CD14-positive monocyte (primary cell): Measurements from ENCODE around the gene CDC34. TPM values are rescaled to one million over a fixed set of nuclear protein-coding genes. Genes with fewer than 3 reads are reported as not detected.
"Not testable (repeated sequence)": the region's sequence is repeated elsewhere in the genome, so short reads cannot be mapped to it uniquely, and the experiment has no call there.

ENCODE experiments used
- DNase-seq, 3 donors: peaks; one replicate each; pipeline ENCODE4 v3.0.0-alpha.2; 2011 to 2022
- H2AFZ ChIP-seq: 2 replicates; pipeline ENCODE4 v1.6.0; 2012; ENCODE audit warnings: mild to moderate bottlenecking, low read depth, low read length, inconsistent platforms; ENCODE audit not compliant: insufficient read depth, poor library complexity, severe bottlenecking
- H3K27ac ChIP-seq, 2 donors: 1 replicate in 1 of 2; 2 replicates in 1 of 2; pipeline ENCODE4 v1.5.1; 2012 to 2013; ENCODE audit warnings: low read length in 2 of 2, control low read depth in 1 of 2, inconsistent platforms in 1 of 2, low read depth in 1 of 2, mild to moderate bottlenecking in 1 of 2
- H3K27me3 ChIP-seq, 2 donors: one replicate each; pipeline versions ENCODE4 v1.6.0 to v1.6.1; 2011 to 2013; ENCODE audit warnings: low read length in 2 of 2; ENCODE audit not compliant: control insufficient read depth in 2 of 2, insufficient read depth in 2 of 2
- H3K36me3 ChIP-seq, 2 donors: replicated peaks in 1 of 2; 1 replicate in 1 of 2; 2 replicates in 1 of 2; pipeline versions ENCODE4 v1.5.1 to v1.6.1; 2012 to 2013; ENCODE audit warnings: low read length in 2 of 2, control low read depth in 1 of 2, inconsistent platforms in 1 of 2, mild to moderate bottlenecking in 1 of 2; ENCODE audit not compliant: insufficient read depth in 2 of 2, control insufficient read depth in 1 of 2
- H3K4me1 ChIP-seq, 2 donors: 1 replicate in 1 of 2; 2 replicates in 1 of 2; pipeline versions ENCODE4 v1.5.1 to v1.6.1; 2012 to 2013; ENCODE audit warnings: low read length in 2 of 2, control low read depth in 1 of 2, inconsistent platforms in 1 of 2, mild to moderate bottlenecking in 1 of 2, moderate library complexity in 1 of 2; ENCODE audit not compliant: insufficient read depth in 2 of 2, control insufficient read depth in 1 of 2
- H3K4me2 ChIP-seq: replicated peaks from 2 replicates; pipeline ENCODE3; 2012; ENCODE audit warnings: low read length, moderate library complexity, mild to moderate bottlenecking; ENCODE audit not compliant: poor library complexity, severe bottlenecking; ENCODE audit errors: extremely low read depth
- H3K4me3 ChIP-seq, 3 experiments: fragments of 200-600 bp in 1 of 3; sonication (generic) in 1 of 3; replicated peaks in 1 of 3; 1 replicate in 2 of 3; 2 replicates in 1 of 3; pipeline ENCODE4 v1.5.1; 2011 to 2013; ENCODE audit warnings: low read length in 3 of 3, mild to moderate bottlenecking in 3 of 3, control low read depth in 2 of 3, low read depth in 2 of 3, inconsistent platforms in 1 of 3, moderate library complexity in 1 of 3
- H3K79me2 ChIP-seq: 2 replicates; pipeline ENCODE4 v1.6.0; 2012; ENCODE audit warnings: mild to moderate bottlenecking, control low read depth, inconsistent platforms, low read length, moderate library complexity; ENCODE audit not compliant: insufficient read depth
- H3K9ac ChIP-seq: 2 replicates; pipeline ENCODE4 v1.6.0; 2017; ENCODE audit warnings: low read length, mild to moderate bottlenecking; ENCODE audit not compliant: insufficient read depth, poor library complexity, severe bottlenecking
- H3K9me3 ChIP-seq, 2 donors: replicated peaks in 1 of 2; 1 replicate in 1 of 2; 2 replicates in 1 of 2; pipeline versions ENCODE4 v1.5.1 to v1.6.1; 2012 to 2013; ENCODE audit warnings: low read length in 2 of 2, control low read depth in 1 of 2; ENCODE audit not compliant: control insufficient read depth in 1 of 2, insufficient read depth in 1 of 2
- H4K20me1 ChIP-seq: 2 replicates; pipeline ENCODE4 v1.6.0; 2012; ENCODE audit warnings: mild to moderate bottlenecking, low read length, control low read depth, moderate library complexity; ENCODE audit not compliant: insufficient read depth
- H3K27ac Mint-ChIP-seq, 7 donors: one replicate each; pipeline ENCODE4 v1.8.0; 2020; ENCODE audit warnings: mild to moderate bottlenecking in 7 of 7, mixed read lengths in 7 of 7, moderate library complexity in 6 of 7, inconsistent platforms in 2 of 7
- H3K27me3 Mint-ChIP-seq, 3 donors: one replicate each; pipeline ENCODE4 v1.8.0; 2021 to 2022; ENCODE audit warnings: low read depth in 3 of 3, mild to moderate bottlenecking in 3 of 3, mixed read lengths in 3 of 3, moderate library complexity in 3 of 3, inconsistent platforms in 1 of 3
- H3K36me3 Mint-ChIP-seq, 2 donors: one replicate each; pipeline ENCODE4 v1.8.0; 2020; ENCODE audit warnings: mixed read lengths in 2 of 2, inconsistent platforms in 1 of 2, mild to moderate bottlenecking in 1 of 2
- H3K4me1 Mint-ChIP-seq: one replicate; pipeline ENCODE4 v1.8.0; 2020; ENCODE audit warnings: mild to moderate bottlenecking, mixed read lengths
- H3K4me3 Mint-ChIP-seq, 2 donors: one replicate each; pipeline ENCODE4 v1.8.0; 2020; ENCODE audit warnings: mild to moderate bottlenecking in 2 of 2, mixed read lengths in 2 of 2, moderate library complexity in 1 of 2
- H3K9me3 Mint-ChIP-seq, 7 donors: one replicate each; pipeline ENCODE4 v1.8.0; 2020 to 2022; ENCODE audit warnings: mixed read lengths in 7 of 7, mild to moderate bottlenecking in 6 of 7, moderate library complexity in 6 of 7, inconsistent platforms in 2 of 7
- WGBS: methylation state at CpG from one replicate; pipeline ENCODE4 v1.1.5; 2013; ENCODE audit warnings: missing lambda C conversion rate; ENCODE audit not compliant: insufficient coverage; 5-methylcytosine and 5-hydroxymethylcytosine counted together
- intact Hi-C, 2 donors: fragments of 100-400 bp; cut with micrococcal nuclease; formaldehyde crosslinking; loops; one replicate each; pipeline versions ENCODE4 v1.15.0 to v1.15.1; 2023
- polyA plus RNA-seq, 3 donors: library from polyadenylated mRNA; depleted of rRNA in 1 of 3; unstranded in 2 of 3; stranded (reverse) in 1 of 3; fragments of 300-500 nt in 2 of 3; fragments of >200 nt in 1 of 3; fragmentation: Illumina TruSeq in 2 of 3; gene quantifications; 1 replicate in 2 of 3; 2 replicates in 1 of 3; pipeline ENCODE4 v1.2.3, GENCODE V29; 2012 to 2021
- TF ChIP-seq, protein P1 (sequence below): fragments of 200-600 bp; IDR thresholded peaks from one replicate; pipeline ENCODE4 v1.8.0; 2022; ENCODE audit warnings: antibody characterized with exemption, mild to moderate bottlenecking

Gene CDC34
- polyA plus RNA-seq, 3 donors, result 25.2 to 49.2 (median 43.0) TPM

DNA sequence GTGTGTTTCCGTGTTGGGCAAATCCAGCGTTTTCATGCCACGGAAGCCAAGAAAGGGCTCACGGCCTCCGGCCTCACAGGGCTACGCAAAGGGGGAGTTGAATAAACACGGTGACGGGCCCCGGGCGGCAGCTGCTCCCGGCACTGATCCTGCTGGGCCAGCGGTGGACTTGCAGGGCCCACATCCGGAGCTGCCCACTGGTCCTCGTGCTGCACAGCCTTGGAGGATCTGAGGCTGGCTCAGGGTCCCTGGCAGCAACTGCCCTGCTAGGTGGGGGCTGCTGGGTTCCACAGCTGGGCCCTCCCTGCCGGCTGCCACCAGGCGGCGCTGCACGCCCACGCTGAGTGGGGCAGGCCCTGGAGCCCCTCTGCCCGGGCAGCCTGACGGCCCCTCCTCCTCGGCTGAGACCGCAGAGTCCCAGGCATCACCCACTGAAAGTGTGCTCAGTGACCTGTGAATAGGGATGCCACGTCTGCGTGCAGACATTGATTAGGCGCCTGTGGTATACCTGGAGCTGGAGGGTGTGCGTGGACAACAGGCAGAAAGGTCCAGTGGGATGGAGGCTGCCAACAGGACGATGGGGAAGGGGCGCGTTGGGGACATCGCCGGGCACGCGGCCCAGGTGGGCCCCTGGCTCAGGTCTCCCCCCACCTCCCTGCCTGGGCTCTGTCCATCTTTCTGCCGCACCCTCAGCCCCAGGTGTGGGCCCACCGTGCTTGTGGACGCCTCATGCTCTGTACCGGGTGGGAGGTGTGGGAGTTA, 52.9 kb downstream of the CDC34 start:
- Histone ChIP-seq H3K79me2 (peaks cover 7% of the 10 kb centered on the region), H3K4me1 (no peaks in the 10 kb centered on the region), H3K36me3 (peaks cover 31 to 41% of the 10 kb centered on the region in 2 donors), H4K20me1 (peaks cover 48% of the 10 kb centered on the region), H3K27ac (no peak overlapping the region), H3K9ac (no peak overlapping the region), H3K9me3 (peaks cover 0 to 6% of the 10 kb centered on the region in 2 donors), H3K4me3 (no peak overlapping the region), H3K27me3 (peaks cover 8 to 33% of the 10 kb centered on the region in 2 donors), H2AFZ (no peak overlapping the region), H3K4me2 (no peak overlapping the region)
- 33% methylated on average over 28 of the region's 38 CpGs for WGBS
- peaks cover 32 to 41% (median 37%) of the 10 kb centered on the region in 3 donors for H3K27me3 Mint-ChIP-seq
- TF ChIP-seq, protein P1, sequence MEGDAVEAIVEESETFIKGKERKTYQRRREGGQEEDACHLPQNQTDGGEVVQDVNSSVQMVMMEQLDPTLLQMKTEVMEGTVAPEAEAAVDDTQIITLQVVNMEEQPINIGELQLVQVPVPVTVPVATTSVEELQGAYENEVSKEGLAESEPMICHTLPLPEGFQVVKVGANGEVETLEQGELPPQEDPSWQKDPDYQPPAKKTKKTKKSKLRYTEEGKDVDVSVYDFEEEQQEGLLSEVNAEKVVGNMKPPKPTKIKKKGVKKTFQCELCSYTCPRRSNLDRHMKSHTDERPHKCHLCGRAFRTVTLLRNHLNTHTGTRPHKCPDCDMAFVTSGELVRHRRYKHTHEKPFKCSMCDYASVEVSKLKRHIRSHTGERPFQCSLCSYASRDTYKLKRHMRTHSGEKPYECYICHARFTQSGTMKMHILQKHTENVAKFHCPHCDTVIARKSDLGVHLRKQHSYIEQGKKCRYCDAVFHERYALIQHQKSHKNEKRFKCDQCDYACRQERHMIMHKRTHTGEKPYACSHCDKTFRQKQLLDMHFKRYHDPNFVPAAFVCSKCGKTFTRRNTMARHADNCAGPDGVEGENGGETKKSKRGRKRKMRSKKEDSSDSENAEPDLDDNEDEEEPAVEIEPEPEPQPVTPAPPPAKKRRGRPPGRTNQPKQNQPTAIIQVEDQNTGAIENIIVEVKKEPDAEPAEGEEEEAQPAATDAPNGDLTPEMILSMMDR, result peak; percentile 97
- H3K36me3 Mint-ChIP-seq, result peaks cover 14 to 31% of the 10 kb centered on the region in 2 donors
- DNase-seq, result peak in 2 of 3 donors; percentile 38 to 51
- peaks cover 8% of the 10 kb centered on the region for H3K4me1 Mint-ChIP-seq
- intact Hi-C loops, result loop anchor here (2.0 to 5.0 kb wide), 2 partner anchors 148 to 150 kb away; no protein-coding TSS in a partner anchor
- no peak overlapping the region for H3K4me3 Mint-ChIP-seq
- H3K27ac Mint-ChIP-seq, result no peak overlapping the region
- peaks cover 0 to 11% (median 3%) of the 10 kb centered on the region in 7 donors for H3K9me3 Mint-ChIP-seq

DNA sequence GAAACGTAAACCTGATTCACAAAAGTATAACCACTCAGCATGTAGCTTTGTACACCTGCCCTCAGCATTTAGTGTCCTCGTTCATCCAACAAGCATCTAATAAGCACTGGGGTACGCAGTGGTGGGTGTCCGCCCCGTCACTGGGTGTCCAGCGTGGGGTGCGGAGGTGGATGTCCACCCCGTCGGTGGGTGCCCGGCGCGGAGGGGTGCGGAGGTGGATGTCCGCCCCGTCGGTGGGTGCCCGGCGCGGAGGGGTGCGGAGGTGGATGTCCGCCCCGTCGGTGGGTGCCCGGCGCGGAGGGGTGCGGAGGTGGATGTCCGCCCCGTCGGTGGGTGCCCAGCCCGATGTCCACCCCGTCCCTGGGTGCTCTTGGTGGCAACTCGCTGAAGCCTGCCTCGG, 53.6 kb downstream of the CDC34 start:
- H3K4me2 ChIP-seq, H3K4me3 Mint-ChIP-seq, H3K79me2 ChIP-seq, H3K27ac Mint-ChIP-seq, DNase-seq, H2AFZ ChIP-seq, H3K4me3 ChIP-seq, H3K9ac ChIP-seq, H3K4me1 ChIP-seq, H3K9me3 ChIP-seq, H3K27ac ChIP-seq, H3K4me1 Mint-ChIP-seq: not testable (repeated sequence)
- Histone ChIP-seq H4K20me1 (peaks cover 41% of the 10 kb centered on the region), H3K27me3 (peaks cover 8 to 33% of the 10 kb centered on the region in 2 donors), H3K36me3 (peaks cover 24 to 34% of the 10 kb centered on the region in 2 donors)
- intact Hi-C loops, result loop anchor here in 1 of 2 donors (2.0 kb wide), 1 partner anchor 150 kb away; no protein-coding TSS in a partner anchor
- WGBS, result 93% methylated on average over 18 of the region's 34 CpGs
- peaks cover 32 to 41% (median 37%) of the 10 kb centered on the region in 3 donors for H3K27me3 Mint-ChIP-seq
- H3K9me3 Mint-ChIP-seq, result peaks cover 0 to 11% (median 3%) of the 10 kb centered on the region in 7 donors
- peaks cover 10 to 24% of the 10 kb centered on the region in 2 donors for H3K36me3 Mint-ChIP-seq
